SK-N-SH (cell line): ENCODE measurements around the gene C19orf47.

ENCODE experiments used
- CTCF ChIP-seq: fragments of 200-600 bp; sonication (generic); IDR thresholded peaks from 2 replicates; pipeline ENCODE4 v1.6.1; 2017; ENCODE audit warnings: antibody characterized with exemption, mild to moderate bottlenecking, moderate library complexity
- EZH2phosphoT487 ChIP-seq: fragments of 200-600 bp; sonication (generic); IDR thresholded peaks from 2 replicates; pipeline ENCODE4 v1.6.1; 2017; ENCODE audit warnings: low read depth, mixed run types, mild to moderate bottlenecking, antibody characterized with exemption, moderate library complexity, borderline replicate concordance
- MAX ChIP-seq: IDR thresholded peaks from 2 replicates; pipeline ENCODE4 v1.4.0; 2012; ENCODE audit warnings: low read depth
- MXI1 ChIP-seq: IDR thresholded peaks from 2 replicates; pipeline ENCODE4 v1.6.1; 2012; ENCODE audit warnings: mild to moderate bottlenecking, low read depth, low read length, improper control_type of control experiment
- NRF1 ChIP-seq: IDR thresholded peaks from 2 replicates; pipeline ENCODE4 v1.6.1; 2012; ENCODE audit warnings: low read depth, mild to moderate bottlenecking, low read length
- RFX5 ChIP-seq: IDR thresholded peaks from 2 replicates; pipeline ENCODE4 v1.6.1; 2012; ENCODE audit warnings: mild to moderate bottlenecking, improper control_type of control experiment, low read length
- TCF12 ChIP-seq: IDR thresholded peaks from 2 replicates; pipeline ENCODE4 v1.4.0; 2012
- TEAD4 ChIP-seq: IDR thresholded peaks from 2 replicates; pipeline ENCODE4 v1.4.0; 2012; ENCODE audit warnings: mild to moderate bottlenecking, borderline replicate concordance; ENCODE audit not compliant: insufficient read depth
- USF2 ChIP-seq: fragments of 150-350 bp; IDR thresholded peaks from 2 replicates; pipeline ENCODE4 v1.6.1; 2017; ENCODE audit warnings: antibody characterized with exemption, low read length, low read depth, borderline replicate concordance

- TF ChIP-seq USF2: no peak
- TF ChIP-seq NRF1: no peak
- TF ChIP-seq CTCF: no peak
- no peak for TF ChIP-seq TCF12
- TF ChIP-seq MAX: no peak
- TF ChIP-seq TEAD4: no peak
- TF ChIP-seq RFX5: no peak
- TF ChIP-seq MXI1: no peak
- no peak for TF ChIP-seq EZH2phosphoT487
Observed at GRCh38 chr19:40278361-40279035, 69.7 kb downstream of the C19orf47 start.
